K562 (cell line): ENCODE data around the gene SAPCD1. TPM values are rescaled to one million over a fixed set of nuclear protein-coding genes. Genes with fewer than 3 reads are reported as not detected.

Experiments used
- CBX2 ChIP-seq: fragments of 200-600 bp; sonication (generic); IDR thresholded peaks from one replicate; pipeline ENCODE4 v1.6.1; 2012; ENCODE audit warnings: mild to moderate bottlenecking, low read length, inconsistent platforms; ENCODE audit not compliant: insufficient read depth, poor library complexity, severe bottlenecking
- E2F5 ChIP-seq: sonication (generic); formaldehyde crosslinking; IDR thresholded peaks from 2 replicates; pipeline ENCODE4 v1.8.0; 2022; ENCODE audit warnings: mild to moderate bottlenecking, missing genetic modification reagents
- FUS ChIP-seq: fragments of 200-400 bp; formaldehyde crosslinking; optimal IDR thresholded peaks from 2 replicates; pipeline ENCODE3; 2017; ENCODE audit warnings: low read depth, low read length
- KDM1A ChIP-seq, 2 experiments: fragments of 450-650 bp; IDR thresholded peaks; 2 replicates each; pipeline ENCODE4 v1.6.1; 2016; ENCODE audit warnings: mild to moderate bottlenecking in 2 of 2
- SMAD2 ChIP-seq: fragments of 150-350 bp; IDR thresholded peaks from 2 replicates; pipeline ENCODE4 v1.6.1; 2014; ENCODE audit warnings: low read depth, mild to moderate bottlenecking, low read length
- ZNF239 ChIP-seq: fragments of 250-450 bp; sonication (Bioruptor Pico); IDR thresholded peaks from 2 replicates; pipeline ENCODE4 v1.4.0; 2020; ENCODE audit warnings: mild to moderate bottlenecking
- polyA plus RNA-seq, 8 experiments: library from polyadenylated mRNA; depleted of rRNA in 4 of 8; stranded (reverse) in 5 of 8; unstranded in 3 of 8; fragments of >200 nt; fragmentation: Nextera tagmentation in 2 of 8; fragmentation: Illumina TruSeq in 1 of 8; extraction: Ambion mirVana in 2 of 8; extraction: Trizol in 1 of 8; gene quantifications; 2 replicates each; pipeline versions ENCODE4 v1.2.1 to v1.2.3, GENCODE V29; 2011 to 2014; ENCODE audit warnings: inconsistent platforms in 1 of 8, missing spikeins in 1 of 8
- total RNA-seq, 7 experiments: library from RNA; depleted of rRNA in 6 of 7; stranded (reverse); fragments of >200 nt in 6 of 7; fragmentation: Illumina TruSeq in 2 of 7; extraction: Trizol in 2 of 7; gene quantifications; 2 replicates each; pipeline versions ENCODE4 v1.2.1 to v1.2.3, GENCODE V29; 2011 to 2021; ENCODE audit warnings: low replicate concordance in 1 of 7
- TF ChIP-seq, protein P1 (sequence below): fragments of 200-600 bp; sonication (generic); IDR thresholded peaks from one replicate; pipeline ENCODE4 v1.6.1; 2012; ENCODE audit warnings: mild to moderate bottlenecking, low read depth, low read length, inconsistent platforms
- TF ChIP-seq, protein P2 (sequence below), 2 experiments: fragments of 450-650 bp in 1 of 2; sonication (generic) in 1 of 2; formaldehyde crosslinking; conservative IDR thresholded peaks; 2 replicates each; pipeline versions ENCODE4 v1.4.0 to v1.8.1; 2020 to 2022; ENCODE audit warnings: mild to moderate bottlenecking in 1 of 2, missing genetic modification reagents in 1 of 2
- TF ChIP-seq, protein P3 (sequence below): fragments of 200-800 bp; sonication (Bioruptor generic); IDR thresholded peaks from 2 replicates; pipeline ENCODE4 v1.6.1; 2016; ENCODE audit warnings: missing genetic modification characterization, missing compliant biosample characterization

The SAPCD1 gene
- total and polyA plus RNA-seq, 9 of the 15 experiments (the other 6 are each of a cell fraction or from before 2014, with no cell fraction given) = 2.6 to 30.2 (median 7.4) TPM

DNA sequence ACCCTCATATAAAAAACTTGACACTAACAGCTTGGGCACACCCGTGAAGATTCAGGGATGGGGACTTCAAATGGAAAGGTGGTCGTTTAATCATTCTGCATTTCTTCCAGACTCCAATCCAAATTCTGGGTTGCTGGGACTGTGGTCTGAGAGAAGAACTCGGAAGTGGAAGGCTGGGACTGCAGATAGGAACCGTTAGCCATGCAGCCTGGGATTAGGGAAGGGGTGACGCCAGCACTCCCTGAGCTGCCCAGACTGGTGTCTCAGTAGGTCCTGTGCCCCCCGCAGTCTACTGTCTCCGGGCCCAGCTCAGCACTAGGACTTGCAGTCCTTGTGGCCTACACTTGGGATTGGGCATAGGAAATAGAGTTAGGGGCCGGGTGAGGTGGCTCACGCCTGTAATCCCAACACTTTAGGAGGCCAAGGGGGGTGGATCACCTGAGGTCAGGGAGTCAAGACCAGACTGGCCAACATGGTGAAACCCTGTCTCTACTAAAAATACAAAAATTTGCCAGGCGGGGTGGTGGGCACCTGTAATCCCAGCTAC, 25.6 kb upstream of the SAPCD1 start (continued):
- TF ChIP-seq, protein P1, sequence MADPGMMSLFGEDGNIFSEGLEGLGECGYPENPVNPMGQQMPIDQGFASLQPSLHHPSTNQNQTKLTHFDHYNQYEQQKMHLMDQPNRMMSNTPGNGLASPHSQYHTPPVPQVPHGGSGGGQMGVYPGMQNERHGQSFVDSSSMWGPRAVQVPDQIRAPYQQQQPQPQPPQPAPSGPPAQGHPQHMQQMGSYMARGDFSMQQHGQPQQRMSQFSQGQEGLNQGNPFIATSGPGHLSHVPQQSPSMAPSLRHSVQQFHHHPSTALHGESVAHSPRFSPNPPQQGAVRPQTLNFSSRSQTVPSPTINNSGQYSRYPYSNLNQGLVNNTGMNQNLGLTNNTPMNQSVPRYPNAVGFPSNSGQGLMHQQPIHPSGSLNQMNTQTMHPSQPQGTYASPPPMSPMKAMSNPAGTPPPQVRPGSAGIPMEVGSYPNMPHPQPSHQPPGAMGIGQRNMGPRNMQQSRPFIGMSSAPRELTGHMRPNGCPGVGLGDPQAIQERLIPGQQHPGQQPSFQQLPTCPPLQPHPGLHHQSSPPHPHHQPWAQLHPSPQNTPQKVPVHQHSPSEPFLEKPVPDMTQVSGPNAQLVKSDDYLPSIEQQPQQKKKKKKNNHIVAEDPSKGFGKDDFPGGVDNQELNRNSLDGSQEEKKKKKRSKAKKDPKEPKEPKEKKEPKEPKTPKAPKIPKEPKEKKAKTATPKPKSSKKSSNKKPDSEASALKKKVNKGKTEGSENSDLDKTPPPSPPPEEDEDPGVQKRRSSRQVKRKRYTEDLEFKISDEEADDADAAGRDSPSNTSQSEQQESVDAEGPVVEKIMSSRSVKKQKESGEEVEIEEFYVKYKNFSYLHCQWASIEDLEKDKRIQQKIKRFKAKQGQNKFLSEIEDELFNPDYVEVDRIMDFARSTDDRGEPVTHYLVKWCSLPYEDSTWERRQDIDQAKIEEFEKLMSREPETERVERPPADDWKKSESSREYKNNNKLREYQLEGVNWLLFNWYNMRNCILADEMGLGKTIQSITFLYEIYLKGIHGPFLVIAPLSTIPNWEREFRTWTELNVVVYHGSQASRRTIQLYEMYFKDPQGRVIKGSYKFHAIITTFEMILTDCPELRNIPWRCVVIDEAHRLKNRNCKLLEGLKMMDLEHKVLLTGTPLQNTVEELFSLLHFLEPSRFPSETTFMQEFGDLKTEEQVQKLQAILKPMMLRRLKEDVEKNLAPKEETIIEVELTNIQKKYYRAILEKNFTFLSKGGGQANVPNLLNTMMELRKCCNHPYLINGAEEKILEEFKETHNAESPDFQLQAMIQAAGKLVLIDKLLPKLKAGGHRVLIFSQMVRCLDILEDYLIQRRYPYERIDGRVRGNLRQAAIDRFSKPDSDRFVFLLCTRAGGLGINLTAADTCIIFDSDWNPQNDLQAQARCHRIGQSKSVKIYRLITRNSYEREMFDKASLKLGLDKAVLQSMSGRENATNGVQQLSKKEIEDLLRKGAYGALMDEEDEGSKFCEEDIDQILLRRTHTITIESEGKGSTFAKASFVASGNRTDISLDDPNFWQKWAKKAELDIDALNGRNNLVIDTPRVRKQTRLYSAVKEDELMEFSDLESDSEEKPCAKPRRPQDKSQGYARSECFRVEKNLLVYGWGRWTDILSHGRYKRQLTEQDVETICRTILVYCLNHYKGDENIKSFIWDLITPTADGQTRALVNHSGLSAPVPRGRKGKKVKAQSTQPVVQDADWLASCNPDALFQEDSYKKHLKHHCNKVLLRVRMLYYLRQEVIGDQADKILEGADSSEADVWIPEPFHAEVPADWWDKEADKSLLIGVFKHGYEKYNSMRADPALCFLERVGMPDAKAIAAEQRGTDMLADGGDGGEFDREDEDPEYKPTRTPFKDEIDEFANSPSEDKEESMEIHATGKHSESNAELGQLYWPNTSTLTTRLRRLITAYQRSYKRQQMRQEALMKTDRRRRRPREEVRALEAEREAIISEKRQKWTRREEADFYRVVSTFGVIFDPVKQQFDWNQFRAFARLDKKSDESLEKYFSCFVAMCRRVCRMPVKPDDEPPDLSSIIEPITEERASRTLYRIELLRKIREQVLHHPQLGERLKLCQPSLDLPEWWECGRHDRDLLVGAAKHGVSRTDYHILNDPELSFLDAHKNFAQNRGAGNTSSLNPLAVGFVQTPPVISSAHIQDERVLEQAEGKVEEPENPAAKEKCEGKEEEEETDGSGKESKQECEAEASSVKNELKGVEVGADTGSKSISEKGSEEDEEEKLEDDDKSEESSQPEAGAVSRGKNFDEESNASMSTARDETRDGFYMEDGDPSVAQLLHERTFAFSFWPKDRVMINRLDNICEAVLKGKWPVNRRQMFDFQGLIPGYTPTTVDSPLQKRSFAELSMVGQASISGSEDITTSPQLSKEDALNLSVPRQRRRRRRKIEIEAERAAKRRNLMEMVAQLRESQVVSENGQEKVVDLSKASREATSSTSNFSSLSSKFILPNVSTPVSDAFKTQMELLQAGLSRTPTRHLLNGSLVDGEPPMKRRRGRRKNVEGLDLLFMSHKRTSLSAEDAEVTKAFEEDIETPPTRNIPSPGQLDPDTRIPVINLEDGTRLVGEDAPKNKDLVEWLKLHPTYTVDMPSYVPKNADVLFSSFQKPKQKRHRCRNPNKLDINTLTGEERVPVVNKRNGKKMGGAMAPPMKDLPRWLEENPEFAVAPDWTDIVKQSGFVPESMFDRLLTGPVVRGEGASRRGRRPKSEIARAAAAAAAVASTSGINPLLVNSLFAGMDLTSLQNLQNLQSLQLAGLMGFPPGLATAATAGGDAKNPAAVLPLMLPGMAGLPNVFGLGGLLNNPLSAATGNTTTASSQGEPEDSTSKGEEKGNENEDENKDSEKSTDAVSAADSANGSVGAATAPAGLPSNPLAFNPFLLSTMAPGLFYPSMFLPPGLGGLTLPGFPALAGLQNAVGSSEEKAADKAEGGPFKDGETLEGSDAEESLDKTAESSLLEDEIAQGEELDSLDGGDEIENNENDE = no peak
- TF ChIP-seq, protein P2, sequence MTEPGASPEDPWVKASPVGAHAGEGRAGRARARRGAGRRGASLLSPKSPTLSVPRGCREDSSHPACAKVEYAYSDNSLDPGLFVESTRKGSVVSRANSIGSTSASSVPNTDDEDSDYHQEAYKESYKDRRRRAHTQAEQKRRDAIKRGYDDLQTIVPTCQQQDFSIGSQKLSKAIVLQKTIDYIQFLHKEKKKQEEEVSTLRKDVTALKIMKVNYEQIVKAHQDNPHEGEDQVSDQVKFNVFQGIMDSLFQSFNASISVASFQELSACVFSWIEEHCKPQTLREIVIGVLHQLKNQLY (CRISPR knock-in tag; conservative IDR thresholded peaks at IDR 0.05) = peak; percentile 85 to 90; a peak in 2 of 4 replicates
- TF ChIP-seq ZNF239 (CRISPR knock-in tag) = no peak
- no peak for TF ChIP-seq CBX2
- no peak for TF ChIP-seq KDM1A (IDR thresholded peaks at IDR 0.05)
- TF ChIP-seq E2F5 = no peak
- TF ChIP-seq SMAD2 = no peak
- TF ChIP-seq FUS = no peak
- TF ChIP-seq, protein P3, sequence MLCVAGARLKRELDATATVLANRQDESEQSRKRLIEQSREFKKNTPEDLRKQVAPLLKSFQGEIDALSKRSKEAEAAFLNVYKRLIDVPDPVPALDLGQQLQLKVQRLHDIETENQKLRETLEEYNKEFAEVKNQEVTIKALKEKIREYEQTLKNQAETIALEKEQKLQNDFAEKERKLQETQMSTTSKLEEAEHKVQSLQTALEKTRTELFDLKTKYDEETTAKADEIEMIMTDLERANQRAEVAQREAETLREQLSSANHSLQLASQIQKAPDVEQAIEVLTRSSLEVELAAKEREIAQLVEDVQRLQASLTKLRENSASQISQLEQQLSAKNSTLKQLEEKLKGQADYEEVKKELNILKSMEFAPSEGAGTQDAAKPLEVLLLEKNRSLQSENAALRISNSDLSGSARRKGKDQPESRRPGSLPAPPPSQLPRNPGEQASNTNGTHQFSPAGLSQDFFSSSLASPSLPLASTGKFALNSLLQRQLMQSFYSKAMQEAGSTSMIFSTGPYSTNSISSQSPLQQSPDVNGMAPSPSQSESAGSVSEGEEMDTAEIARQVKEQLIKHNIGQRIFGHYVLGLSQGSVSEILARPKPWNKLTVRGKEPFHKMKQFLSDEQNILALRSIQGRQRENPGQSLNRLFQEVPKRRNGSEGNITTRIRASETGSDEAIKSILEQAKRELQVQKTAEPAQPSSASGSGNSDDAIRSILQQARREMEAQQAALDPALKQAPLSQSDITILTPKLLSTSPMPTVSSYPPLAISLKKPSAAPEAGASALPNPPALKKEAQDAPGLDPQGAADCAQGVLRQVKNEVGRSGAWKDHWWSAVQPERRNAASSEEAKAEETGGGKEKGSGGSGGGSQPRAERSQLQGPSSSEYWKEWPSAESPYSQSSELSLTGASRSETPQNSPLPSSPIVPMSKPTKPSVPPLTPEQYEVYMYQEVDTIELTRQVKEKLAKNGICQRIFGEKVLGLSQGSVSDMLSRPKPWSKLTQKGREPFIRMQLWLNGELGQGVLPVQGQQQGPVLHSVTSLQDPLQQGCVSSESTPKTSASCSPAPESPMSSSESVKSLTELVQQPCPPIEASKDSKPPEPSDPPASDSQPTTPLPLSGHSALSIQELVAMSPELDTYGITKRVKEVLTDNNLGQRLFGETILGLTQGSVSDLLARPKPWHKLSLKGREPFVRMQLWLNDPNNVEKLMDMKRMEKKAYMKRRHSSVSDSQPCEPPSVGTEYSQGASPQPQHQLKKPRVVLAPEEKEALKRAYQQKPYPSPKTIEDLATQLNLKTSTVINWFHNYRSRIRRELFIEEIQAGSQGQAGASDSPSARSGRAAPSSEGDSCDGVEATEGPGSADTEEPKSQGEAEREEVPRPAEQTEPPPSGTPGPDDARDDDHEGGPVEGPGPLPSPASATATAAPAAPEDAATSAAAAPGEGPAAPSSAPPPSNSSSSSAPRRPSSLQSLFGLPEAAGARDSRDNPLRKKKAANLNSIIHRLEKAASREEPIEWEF (CRISPR knock-in tag) = no peak
